MCF 10A (cell line): ENCODE measurements around the gene SMARCC2. TPM values are rescaled to one million over a fixed set of nuclear protein-coding genes. Genes with fewer than 3 reads are reported as not detected.
A peak's percentile ranks its signal among the peaks of the same experiment; 100 is the strongest.
"Not testable (repeated sequence)": the region's sequence is repeated elsewhere in the genome, so short reads cannot be mapped to it uniquely, and the experiment has no call there.

ENCODE experiments used
- BruUV-seq: library from RNA; stranded (reverse); fragments of 400-500 nt; replicated peaks from 2 replicates; lab custom pipeline; 2021; lab: Mats Ljungman, UMichigan
- CTCF ChIA-PET: fragments of 300-600 bp; sonication (Branson Sonifier 250); formaldehyde crosslinking; extraction: SDS; loops from one replicate; lab custom pipeline; 2021; ENCODE audit warnings: antibody characterized with exemption, inconsistent platforms; lab: Yijun Ruan, JAX
- POLR2A ChIA-PET: fragments of 300-600, 350-650 bp; sonication (Branson Sonifier 250); formaldehyde crosslinking; extraction: SDS; loops from one replicate; lab custom pipeline; 2020; ENCODE audit warnings: antibody characterized with exemption, inconsistent platforms; lab: Yijun Ruan, JAX
- DNase-seq: peaks from one replicate; pipeline ENCODE4 v3.0.0-alpha.2; 2018; ENCODE audit not compliant: unreplicated experiment
- H3K27ac Mint-ChIP-seq: one replicate; pipeline ENCODE4 v1.8.0; 2022; ENCODE audit warnings: mild to moderate bottlenecking, low read depth, mixed read lengths; ENCODE audit not compliant: unreplicated experiment
- H3K27me3 Mint-ChIP-seq: one replicate; pipeline ENCODE4 v1.8.0; 2022; ENCODE audit warnings: mixed read lengths; ENCODE audit not compliant: insufficient read depth, unreplicated experiment
- H3K36me3 Mint-ChIP-seq: one replicate; pipeline ENCODE4 v1.8.0; 2022; ENCODE audit warnings: mild to moderate bottlenecking, moderate library complexity, mixed read lengths; ENCODE audit not compliant: insufficient read depth, unreplicated experiment
- H3K4me1 Mint-ChIP-seq: one replicate; pipeline ENCODE4 v1.8.0; 2022; ENCODE audit warnings: mixed read lengths; ENCODE audit not compliant: insufficient read depth, unreplicated experiment
- H3K4me3 Mint-ChIP-seq: one replicate; pipeline ENCODE4 v1.8.0; 2022; ENCODE audit warnings: mild to moderate bottlenecking, moderate library complexity, mixed read lengths; ENCODE audit not compliant: unreplicated experiment
- H3K9me3 Mint-ChIP-seq: one replicate; pipeline ENCODE4 v1.8.0; 2022; ENCODE audit warnings: mixed read lengths; ENCODE audit not compliant: unreplicated experiment
- CTCF ChIP-seq: fragments of 200-600 bp; IDR thresholded peaks from one replicate; pipeline ENCODE4 v1.8.0; 2022; ENCODE audit warnings: antibody characterized with exemption, mild to moderate bottlenecking; ENCODE audit not compliant: unreplicated experiment
- intact Hi-C: fragments of 100-400 bp; cut with micrococcal nuclease; formaldehyde crosslinking; loops from 2 replicates; pipeline ENCODE4 v1.14.1; 2022
- total RNA-seq: library from RNA; stranded (reverse); gene quantifications from 2 replicates; pipeline ENCODE4 v1.2.3, GENCODE V29; 2022

The SMARCC2 gene
- total RNA-seq, 1 experiment from 2014 or later = 52.1 TPM

- intact Hi-C loops = loop anchor here (1.0 to 5.0 kb wide), 6 partner anchors 33 to 380 kb away; partner anchors contain the start of genes ANKRD52, MYL6B, NABP2 and SPRYD4
- BruUV-seq = no TSS peak
- no peaks in the 10 kb centered on the region for H3K9me3 Mint-ChIP-seq
- DNase-seq = peak; percentile 14
- ChIA-PET POLR2A (interaction anchor here (0.5 to 6.7 kb wide), 38 partner anchors 10 to 516 kb away, joined by 3 to 249 read pairs (median 5); partner anchors contain the start of genes ANKRD52, CD63, COQ10A and DNAJC14), CTCF (interaction anchor here (0.5 to 3.8 kb wide), 41 partner anchors 8 to 509 kb away, joined by 3 to 57 read pairs (median 4); partner anchors contain the start of genes ANKRD52, ESYT1, MYL6 and PA2G4)
- no peak for TF ChIP-seq CTCF
- peak overlapping the region; percentile 100 for H3K27ac Mint-ChIP-seq
- peak overlapping the region; percentile 95 for H3K4me3 Mint-ChIP-seq
- H3K4me1 Mint-ChIP-seq = peaks cover 15% of the 10 kb centered on the region
- H3K36me3 Mint-ChIP-seq = peaks cover 41% of the 10 kb centered on the region
- no peaks in the 10 kb centered on the region for H3K27me3 Mint-ChIP-seq
Observed at GRCh38 chr12:56118688-56119357, 70.5 kb downstream of the SMARCC2 start.

- CTCF ChIA-PET = interaction anchor here (0.5 to 3.8 kb wide), 38 partner anchors 8 to 1236 kb away, joined by 3 to 57 read pairs (median 4); partner anchors contain the start of genes ANKRD52, ESYT1, MYL6 and PA2G4
- peaks cover 18% of the 10 kb centered on the region for H3K4me1 Mint-ChIP-seq
- no TSS peak for BruUV-seq
- H3K27me3 Mint-ChIP-seq = no peaks in the 10 kb centered on the region
- POLR2A ChIA-PET = interaction anchor here (0.6 to 6.7 kb wide), 41 partner anchors 10 to 519 kb away, joined by 3 to 249 read pairs (median 5); partner anchors contain the start of genes ANKRD52, CD63, CNPY2 and COQ10A
- H3K36me3 Mint-ChIP-seq = peaks cover 47% of the 10 kb centered on the region
- intact Hi-C loops = loop anchor here (1.0 to 5.0 kb wide), 5 partner anchors 34 to 379 kb away; partner anchors contain the start of genes MYL6B, SPRYD4 and SUOX
- H3K9me3 Mint-ChIP-seq = no peaks in the 10 kb centered on the region
- H3K4me3 Mint-ChIP-seq = peak within 1 kb of the TSS; percentile 95
- H3K27ac Mint-ChIP-seq = peak within 1 kb of the TSS; percentile 100
- peak; percentile 99 for DNase-seq
- peak; percentile 21 for TF ChIP-seq CTCF
Observed at GRCh38 chr12:56117778-56118687, 71.2 kb downstream of the SMARCC2 start, which contains the start of gene ZC3H10. Gene ZC3H10 (plus strand): TSS chr12:56118266. CDS start chr12:56120563, 2,297 bp downstream.

GRCh38 chr12:56117082-56117706 is 72.1 kb downstream of the SMARCC2 start:
- BruUV-seq = TSS peak; percentile 91
- POLR2A ChIA-PET = interaction anchor here (0.6 to 6.7 kb wide), 36 partner anchors 11 to 971 kb away, joined by 3 to 249 read pairs (median 6); partner anchors contain the start of genes ANKRD52, CNPY2, DNAJC14 and ERBB3
- H3K27ac Mint-ChIP-seq = peak overlapping the region; percentile 100

More at GRCh38 chr12:56117082-56117706, 72.1 kb downstream of the SMARCC2 start:
- intact Hi-C loops = loop anchor here (2.0 to 5.0 kb wide), 3 partner anchors 35 to 350 kb away; partner anchors contain the start of genes MYL6B, SPRYD4 and SUOX
- H3K4me1 Mint-ChIP-seq = peaks cover 18% of the 10 kb centered on the region
- not testable (repeated sequence) for H3K9me3 Mint-ChIP-seq, H3K27me3 Mint-ChIP-seq, DNase-seq
- H3K4me3 Mint-ChIP-seq = peak overlapping the region; percentile 95
- H3K36me3 Mint-ChIP-seq = peaks cover 52% of the 10 kb centered on the region
- CTCF ChIA-PET = interaction anchor here (0.6 to 3.8 kb wide), 13 partner anchors 7 to 1237 kb away, joined by 3 to 57 read pairs (median 5); partner anchors contain the start of genes ANKRD52, ESYT1, PA2G4 and RNF41
